Esophagus muscularis mucosa (tissue), 4 donors: ENCODE measurements around the gene PIP4K2A. TPM values are rescaled to one million over a fixed set of nuclear protein-coding genes. Genes with fewer than 3 reads are reported as not detected.

Experiments used
- DNase-seq: peaks from one replicate; pipeline ENCODE4 v3.0.0-alpha.2; 2017; ENCODE audit errors: extremely low spot score
- H3K27ac ChIP-seq, 4 donors: fragments of 200-600 bp; sonication (generic); replicated peaks in 1 of 4; 1 replicate in 3 of 4; 2 replicates in 1 of 4; pipeline ENCODE4 v1.5.1; 2016 to 2019; ENCODE audit warnings: mild to moderate bottlenecking in 1 of 4
- H3K27me3 ChIP-seq, 4 donors: fragments of 200-600 bp; sonication (generic); one replicate each; pipeline versions ENCODE4 v1.5.1 to v1.6.0; 2016 to 2019
- H3K36me3 ChIP-seq, 4 donors: fragments of 200-600 bp; sonication (generic); one replicate each; pipeline ENCODE4 v1.5.1; 2016 to 2019
- H3K4me1 ChIP-seq, 4 donors: fragments of 200-600 bp; sonication (generic); one replicate each; pipeline ENCODE4 v1.5.1; 2016 to 2019
- H3K4me3 ChIP-seq, 4 donors: fragments of 200-600 bp; sonication (generic); 1 replicate in 2 of 4; 2 replicates in 2 of 4; pipeline ENCODE4 v1.5.1; 2016 to 2019; ENCODE audit warnings: mild to moderate bottlenecking in 4 of 4, moderate library complexity in 1 of 4
- H3K9me3 ChIP-seq, 4 donors: fragments of 200-600 bp; sonication (generic); 1 replicate in 3 of 4; 2 replicates in 1 of 4; pipeline ENCODE4 v1.5.1; 2016 to 2019
- CTCF ChIP-seq, 3 experiments: fragments of 200-600 bp in 2 of 3; fragments of 450-650 bp in 1 of 3; sonication (generic) in 2 of 3; IDR thresholded peaks; one replicate each; pipeline ENCODE4 v1.5.1; 2017 to 2019; ENCODE audit warnings: antibody characterized with exemption in 3 of 3, mild to moderate bottlenecking in 2 of 3, moderate library complexity in 1 of 3
- EP300 ChIP-seq: sonication (generic); formaldehyde crosslinking; IDR thresholded peaks from one replicate; pipeline ENCODE4 v1.6.1; 2017; ENCODE audit warnings: antibody characterized with exemption
- POLR2A ChIP-seq: fragments of 450-650 bp; IDR thresholded peaks from one replicate; pipeline ENCODE4 v1.6.1; 2017; ENCODE audit warnings: antibody characterized with exemption, moderate library complexity, mild to moderate bottlenecking, low read depth
- POLR2AphosphoS5 ChIP-seq, 2 donors: sonication (generic); formaldehyde crosslinking; IDR thresholded peaks; one replicate each; pipeline ENCODE4 v1.6.1; 2017; ENCODE audit warnings: antibody characterized with exemption in 2 of 2
- WGBS: methylation state at CpG from one replicate; pipeline ENCODE4 v1.1.5; 2018; 5-methylcytosine and 5-hydroxymethylcytosine counted together
- intact Hi-C: fragments of 100-400 bp; cut with DNase I; formaldehyde crosslinking; loops from one replicate; pipeline ENCODE4 v1.15.1; 2023
- total RNA-seq, 4 donors: library from RNA; depleted of rRNA; stranded (reverse); fragments of >200 nt; gene quantifications; one replicate each; pipeline versions ENCODE4 v1.1.0 to v1.2.1, GENCODE V29; 2016

Gene PIP4K2A
- total RNA-seq, 4 donors from 2014 or later, result 26.2 to 34.3 (median 32.5) TPM

- Histone ChIP-seq H3K36me3 (no peaks in the 10 kb centered on the region), H3K4me1 (no peaks in the 10 kb centered on the region), H3K27ac (no peak overlapping the region), H3K9me3 (no peaks in the 10 kb centered on the region), H3K27me3 (no peaks in the 10 kb centered on the region), H3K4me3 (no peak overlapping the region)
- TF ChIP-seq POLR2A (no peak), EP300 (no peak), CTCF (IDR thresholded peaks at IDR 0.05) (no peak), POLR2AphosphoS5 (IDR thresholded peaks at IDR 0.05) (no peak)
- DNase-seq, result no peak
- intact Hi-C loops, result no loop called here
- WGBS, result 54% methylated on average over 2 of the region's 2 CpGs
These were observed 12.7 kb upstream of the PIP4K2A start for GRCh38 chr10:22727112-22727511.

- Histone ChIP-seq H3K4me1 (no peaks in the 10 kb centered on the region), H3K27me3 (no peaks in the 10 kb centered on the region), H3K36me3 (no peaks in the 10 kb centered on the region), H3K4me3 (no peak overlapping the region), H3K9me3 (no peaks in the 10 kb centered on the region), H3K27ac (no peak overlapping the region)
- TF ChIP-seq POLR2A (no peak), CTCF (IDR thresholded peaks at IDR 0.05) (no peak), EP300 (no peak), POLR2AphosphoS5 (IDR thresholded peaks at IDR 0.05) (no peak)
- no peak for DNase-seq
- WGBS, result 94% methylated on average over 3 of the region's 3 CpGs
- intact Hi-C loops, result no loop called here
These were observed 10.4 kb upstream of the PIP4K2A start for GRCh38 chr10:22724773-22725172.

- 87% methylated on average over 6 of the region's 6 CpGs for WGBS
- intact Hi-C loops, result no loop called here
- Histone ChIP-seq H3K4me3 (no peak overlapping the region), H3K27ac (no peak overlapping the region), H3K4me1 (no peaks in the 10 kb centered on the region), H3K9me3 (no peaks in the 10 kb centered on the region), H3K27me3 (no peaks in the 10 kb centered on the region), H3K36me3 (no peaks in the 10 kb centered on the region)
- no peak for DNase-seq
- TF ChIP-seq POLR2A, result no peak
These were observed 9.4 kb upstream of the PIP4K2A start for GRCh38 chr10:22723783-22724182.

GRCh38 chr10:22723343-22723779, 9.0 kb upstream of the PIP4K2A start:
- Histone ChIP-seq H3K4me3 (no peak overlapping the region), H3K4me1 (no peaks in the 10 kb centered on the region), H3K9me3 (no peaks in the 10 kb centered on the region), H3K27ac (no peak overlapping the region), H3K36me3 (no peaks in the 10 kb centered on the region), H3K27me3 (no peaks in the 10 kb centered on the region)
- TF ChIP-seq EP300 (no peak), CTCF (IDR thresholded peaks at IDR 0.05) (no peak), POLR2A (no peak), POLR2AphosphoS5 (IDR thresholded peaks at IDR 0.05) (no peak)
- intact Hi-C loops, result no loop called here
- DNase-seq, result no peak
- WGBS, result 70% methylated on average over 5 of the region's 5 CpGs

GRCh38 chr10:22722626-22723169, 8.3 kb upstream of the PIP4K2A start:
- Histone ChIP-seq H3K27ac (no peak overlapping the region), H3K4me3 (no peak overlapping the region), H3K36me3 (no peaks in the 10 kb centered on the region), H3K27me3 (no peaks in the 10 kb centered on the region), H3K9me3 (no peaks in the 10 kb centered on the region), H3K4me1 (no peaks in the 10 kb centered on the region)
- WGBS, result 93% methylated on average over 4 of the region's 4 CpGs
- no peak for DNase-seq
- TF ChIP-seq POLR2A (no peak), CTCF (IDR thresholded peaks at IDR 0.05) (no peak), EP300 (no peak), POLR2AphosphoS5 (IDR thresholded peaks at IDR 0.05) (no peak)
- intact Hi-C loops, result no loop called here
